Spleen (tissue), 7 donors: ENCODE data around the gene CFP.

ENCODE experiments used
- CTCF ChIP-seq, 11 experiments: fragments of 200-600 bp in 7 of 11; fragments of 450-650 bp in 4 of 11; sonication (generic) in 4 of 11; IDR thresholded peaks in 8 of 11; conservative IDR thresholded peaks in 3 of 11; 1 replicate in 7 of 11; 2 replicates in 4 of 11; pipeline versions ENCODE4 v1.4.0 to v1.8.0; 2016 to 2021; ENCODE audit warnings: antibody characterized with exemption in 11 of 11, inconsistent platforms in 4 of 11, mild to moderate bottlenecking in 1 of 11
- POLR2A ChIP-seq, 3 donors: fragments of 450-650 bp; IDR thresholded peaks; one replicate each; pipeline ENCODE4 v1.5.1; 2017; ENCODE audit warnings: antibody characterized with exemption in 3 of 3, mild to moderate bottlenecking in 1 of 3
- donor health status: DM: no; HTN: no; CAD: no; lungs with moderate emphysema.
- donor health status: DM: no; HTN: no; CAD: no.
- donor health status: DM: no; HTN: no; CAD: no.

- no peak for TF ChIP-seq CTCF (IDR thresholded peaks at IDR 0.05 in 8 of 11, conservative IDR thresholded peaks at IDR 0.05 in 3 of 11)
- no peak for TF ChIP-seq POLR2A (IDR thresholded peaks at IDR 0.05)
Observed at GRCh38 chrX:47634871-47635575, 5.3 kb upstream of the CFP start.
